HG02610 (cell line): ENCODE results near the gene AKAP13.
A peak's percentile ranks its signal among the peaks of the same experiment; 100 is the strongest.

Experiments used
- ATAC-seq: cut with Tn5 transposase; IDR thresholded peaks from one replicate; pipeline ENCODE4 v1.9.1; 2021; ENCODE audit warnings: mild to moderate bottlenecking, moderate library complexity; ENCODE audit not compliant: unreplicated experiment

Gene AKAP13

GRCh38 chr15:85407421-85408269, 27.2 kb downstream of the AKAP13 start:
- ATAC-seq: peak; percentile 47

- ATAC-seq: peak; percentile 56
Observed at GRCh38 chr15:85408270-85408746, 27.9 kb downstream of the AKAP13 start.

GRCh38 chr15:85412066-85412465, 31.7 kb downstream of the AKAP13 start:
- ATAC-seq: no peak

- peak; percentile 97 for ATAC-seq
Observed at GRCh38 chr15:85412956-85413854, 32.8 kb downstream of the AKAP13 start.

GRCh38 chr15:85414037-85414436, 33.6 kb downstream of the AKAP13 start:
- ATAC-seq: no peak

GRCh38 chr15:85414495-85414894, 34.1 kb downstream of the AKAP13 start:
- ATAC-seq: no peak

GRCh38 chr15:85414991-85415390, 34.6 kb downstream of the AKAP13 start:
- no peak for ATAC-seq

- no peak for ATAC-seq
Observed at GRCh38 chr15:85415783-85416182, 35.4 kb downstream of the AKAP13 start.

GRCh38 chr15:85417276-85417675, 36.9 kb downstream of the AKAP13 start:
- ATAC-seq: no peak

- ATAC-seq: no peak
Observed at GRCh38 chr15:85419161-85419560, 38.8 kb downstream of the AKAP13 start.

- ATAC-seq: no peak
Observed at GRCh38 chr15:85421116-85421925, 40.9 kb downstream of the AKAP13 start.

GRCh38 chr15:85422607-85423006, 42.2 kb downstream of the AKAP13 start:
- ATAC-seq: no peak

- no peak for ATAC-seq
Observed at GRCh38 chr15:85423256-85423655, 42.9 kb downstream of the AKAP13 start.

GRCh38 chr15:85424154-85424553, 43.8 kb downstream of the AKAP13 start:
- no peak for ATAC-seq

GRCh38 chr15:85426481-85426880, 46.1 kb downstream of the AKAP13 start:
- ATAC-seq: no peak

- ATAC-seq: no peak
Observed at GRCh38 chr15:85427286-85428028, 47.1 kb downstream of the AKAP13 start.

- no peak for ATAC-seq
Observed at GRCh38 chr15:85429522-85429921, 49.1 kb downstream of the AKAP13 start.

GRCh38 chr15:85430406-85431204, 50.2 kb downstream of the AKAP13 start:
- peak; percentile 99 for ATAC-seq

GRCh38 chr15:85439996-85440395, 59.6 kb downstream of the AKAP13 start:
- ATAC-seq: no peak
